G401 (cell line): Measurements from ENCODE around the gene ITPR3. TPM values are rescaled to one million over a fixed set of nuclear protein-coding genes. Genes with fewer than 3 reads are reported as not detected.
A peak's percentile ranks its signal among the peaks of the same experiment; 100 is the strongest.

Experiments
- DNase-seq: peaks from one replicate; pipeline ENCODE4 v3.0.0-alpha.2; 2015; ENCODE audit warnings: low spot score
- in situ Hi-C: cut with HindIII; loops from 2 replicates; pipeline ENCODE4 v1.10.0; 2016; ENCODE audit warnings: low sequenced_read_pairs, mixed read lengths
- total RNA-seq: library from RNA; depleted of rRNA; stranded (reverse); fragments of >200 nt; shearing (Covaris generic); gene quantifications from 2 replicates; pipeline ENCODE4 v1.2.3, GENCODE V29; 2014

Gene ITPR3
- total RNA-seq, 1 experiment from 2014 or later, result 67.9 TPM

DNA sequence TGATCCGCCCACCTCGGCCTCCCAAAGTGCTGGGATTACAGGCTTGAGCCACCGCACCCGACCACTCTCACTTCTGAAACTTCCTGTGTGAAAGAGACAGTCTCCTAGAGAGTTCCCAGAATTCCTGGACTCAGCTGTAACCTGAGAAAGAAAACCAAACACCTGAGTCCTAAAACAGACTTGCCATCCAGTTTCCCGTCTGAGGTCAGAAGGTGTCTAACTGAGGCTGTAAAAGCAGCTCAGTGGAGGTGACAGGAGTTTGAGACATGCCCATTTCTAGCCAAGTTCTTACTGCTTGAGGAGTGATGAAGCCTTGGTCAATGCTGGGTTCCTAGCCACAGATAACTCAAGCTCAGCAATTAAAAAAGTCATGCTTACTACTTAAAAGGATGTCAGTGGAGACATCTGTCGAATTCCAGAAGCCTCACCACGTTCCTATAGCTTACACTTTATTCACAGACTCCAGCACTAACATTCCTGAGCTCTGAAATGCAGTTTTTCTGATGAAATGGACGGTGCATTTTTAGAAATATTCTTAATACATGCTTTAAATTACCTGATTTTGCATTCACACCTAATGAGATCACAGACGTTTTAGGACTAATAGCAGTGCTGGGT is 84.3 kb downstream of the ITPR3 start:
- no peak for DNase-seq
- in situ Hi-C loops, result no loop called here

DNA sequence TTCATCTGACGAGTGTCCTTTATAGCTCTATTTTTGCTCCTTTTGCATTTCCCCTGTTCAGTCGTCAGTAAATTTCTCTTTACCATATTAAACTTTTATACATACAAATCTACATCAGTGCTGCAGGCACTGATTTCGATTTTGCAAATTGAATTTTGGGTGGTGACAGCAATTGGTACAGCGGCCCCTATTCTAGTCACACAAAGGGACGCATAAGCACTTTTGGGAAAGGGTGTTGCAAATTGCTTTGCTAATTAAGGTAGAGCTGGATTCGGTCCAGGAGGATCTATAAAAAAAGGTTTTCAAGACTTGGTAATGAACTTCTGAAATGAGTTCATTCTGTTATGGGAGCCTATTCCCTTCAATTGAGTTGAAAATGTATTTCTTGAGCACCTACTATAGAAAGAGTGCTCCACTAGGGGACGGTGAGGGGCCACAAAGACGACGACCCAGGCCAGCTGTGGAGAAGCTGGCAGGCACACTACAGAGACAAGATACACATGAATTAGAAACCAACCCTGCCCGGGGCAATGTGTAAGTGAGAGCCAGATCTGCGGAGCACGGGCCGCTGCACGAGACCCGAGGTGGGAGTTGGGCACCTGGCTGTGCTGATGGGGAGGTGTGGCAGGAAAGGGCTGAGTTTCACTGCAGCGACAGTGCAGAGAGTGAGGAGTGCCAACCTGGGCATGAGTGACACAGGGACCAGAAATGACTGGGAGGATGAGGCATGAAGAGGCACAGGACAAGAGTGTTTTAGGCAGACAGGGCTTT is 85.0 kb downstream of the ITPR3 start:
- DNase-seq, result no peak
- in situ Hi-C loops, result no loop called here

DNA sequence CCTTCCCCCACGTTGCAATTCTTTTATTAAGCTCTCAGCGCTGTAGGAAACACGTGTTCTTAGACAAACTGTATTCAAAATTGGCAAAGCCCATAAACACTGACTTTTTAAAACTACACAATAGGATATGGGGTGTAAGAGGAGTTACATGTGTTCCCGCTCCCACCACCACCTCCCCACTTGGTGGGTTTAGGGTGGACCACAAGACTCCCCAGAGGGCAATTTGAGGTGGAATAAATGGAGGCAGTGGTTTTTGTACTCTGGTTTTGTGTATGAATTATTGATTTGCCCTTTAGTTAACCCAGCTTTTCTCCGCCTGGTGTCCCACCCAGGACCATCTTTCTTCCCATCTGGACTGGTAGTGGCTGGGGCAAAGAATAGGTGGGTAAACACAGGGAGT is 86.6 kb downstream of the ITPR3 start:
- in situ Hi-C loops, result no loop called here
- DNase-seq, result no peak

DNA sequence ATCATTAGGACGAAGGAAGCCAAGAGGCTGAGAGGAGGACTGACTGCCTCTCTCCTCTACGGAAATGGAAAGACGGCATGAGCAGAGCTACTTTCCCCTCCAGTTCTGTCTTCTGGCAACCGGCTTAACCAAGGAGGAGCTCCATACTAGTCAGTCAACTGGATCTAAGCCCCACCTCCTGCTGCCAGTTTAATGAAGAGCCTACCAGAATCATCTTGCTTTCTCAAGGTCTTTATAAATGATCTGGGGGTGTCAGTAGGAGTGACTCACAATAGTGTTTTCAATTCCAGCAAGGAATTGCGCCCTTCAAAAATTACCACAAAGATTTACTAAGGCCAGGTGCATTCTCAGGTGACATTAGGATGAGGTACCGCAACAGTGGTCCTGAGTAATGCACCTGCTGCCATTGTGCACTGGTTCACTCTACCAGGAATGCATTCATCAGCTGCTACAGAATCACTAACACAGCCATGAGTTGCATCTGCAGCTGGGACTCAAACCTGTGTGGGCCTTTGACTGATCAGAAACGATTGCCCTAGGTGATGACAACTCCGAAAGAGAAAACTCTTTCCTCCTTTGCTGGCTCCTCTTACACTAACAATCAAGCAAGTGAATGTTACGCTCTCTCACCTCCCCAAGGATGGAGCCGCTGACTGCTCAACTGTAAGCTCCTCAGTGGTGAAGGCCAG is 87.5 kb downstream of the ITPR3 start:
- in situ Hi-C loops, result no loop called here
- no peak for DNase-seq

DNA sequence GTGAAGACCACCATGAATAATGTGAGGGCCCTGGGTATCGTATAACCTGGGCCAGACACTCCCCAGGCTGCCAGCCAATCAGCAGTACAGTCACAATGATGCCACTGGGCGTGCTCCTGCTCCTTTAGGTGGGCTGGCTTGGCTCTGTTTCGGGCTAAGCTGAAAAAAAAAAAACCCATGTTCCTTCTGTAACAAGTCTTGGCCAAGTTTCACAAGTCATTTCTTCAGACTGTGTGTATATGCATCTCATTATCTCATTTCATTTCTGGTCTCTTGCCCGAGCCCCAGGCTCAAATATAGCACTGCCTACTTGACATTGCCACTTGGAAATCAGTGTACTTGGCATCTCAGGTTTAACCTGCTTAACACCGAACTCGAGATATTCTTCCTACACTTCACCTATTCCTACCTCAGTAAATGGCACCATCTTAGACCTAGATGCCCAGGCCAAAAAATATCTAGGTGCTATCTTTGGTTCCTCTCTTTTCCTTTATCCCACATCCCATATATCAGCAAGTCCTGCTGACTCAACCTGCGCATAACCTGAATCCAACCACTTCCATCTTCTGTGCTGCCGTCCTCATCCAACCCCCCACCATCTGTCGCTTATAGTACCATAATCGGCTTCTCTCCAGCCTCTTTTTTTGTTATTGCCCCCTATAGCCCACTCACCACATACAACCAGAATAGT is 88.6 kb downstream of the ITPR3 start:
- in situ Hi-C loops, result no loop called here
- peak; percentile 14 for DNase-seq

DNA sequence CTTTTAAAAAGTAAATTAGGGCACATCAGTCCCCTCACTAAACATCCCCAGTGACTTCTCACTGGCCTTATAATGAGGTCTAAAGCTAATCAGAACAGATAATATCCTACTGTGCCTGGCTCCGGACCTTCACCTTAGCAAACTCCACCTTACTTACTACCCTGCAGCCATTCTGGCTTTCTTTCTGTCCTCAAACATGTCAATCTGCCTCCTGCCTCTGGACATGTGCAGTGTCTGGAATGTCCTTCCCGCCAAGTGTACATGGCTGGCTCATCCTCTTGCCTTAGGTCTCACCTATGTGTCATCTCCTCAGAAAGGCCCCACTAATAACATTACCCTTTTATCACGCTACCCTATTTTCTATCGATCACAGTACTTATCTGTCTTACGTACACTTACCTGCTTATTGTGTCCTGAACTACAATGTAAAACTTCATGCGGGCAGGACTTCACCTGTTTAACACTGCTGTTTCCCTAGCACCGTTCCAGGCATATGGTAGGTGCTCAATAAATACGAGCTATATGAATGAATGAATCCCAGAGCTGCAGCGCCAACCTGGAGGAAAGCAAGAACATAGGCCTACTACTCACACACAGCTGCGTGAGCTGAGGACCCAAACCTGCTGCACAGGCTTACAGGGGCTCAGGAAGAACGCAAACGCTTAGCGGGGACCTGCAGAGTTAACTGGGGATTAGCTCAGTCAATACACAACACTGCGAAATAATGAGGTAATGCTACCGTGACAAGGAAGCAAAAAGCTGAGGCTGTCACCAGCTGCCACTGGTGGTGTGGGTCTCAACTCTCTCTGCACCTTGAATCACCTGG is 89.4 kb downstream of the ITPR3 start:
- in situ Hi-C loops, result no loop called here
- no peak for DNase-seq

DNA sequence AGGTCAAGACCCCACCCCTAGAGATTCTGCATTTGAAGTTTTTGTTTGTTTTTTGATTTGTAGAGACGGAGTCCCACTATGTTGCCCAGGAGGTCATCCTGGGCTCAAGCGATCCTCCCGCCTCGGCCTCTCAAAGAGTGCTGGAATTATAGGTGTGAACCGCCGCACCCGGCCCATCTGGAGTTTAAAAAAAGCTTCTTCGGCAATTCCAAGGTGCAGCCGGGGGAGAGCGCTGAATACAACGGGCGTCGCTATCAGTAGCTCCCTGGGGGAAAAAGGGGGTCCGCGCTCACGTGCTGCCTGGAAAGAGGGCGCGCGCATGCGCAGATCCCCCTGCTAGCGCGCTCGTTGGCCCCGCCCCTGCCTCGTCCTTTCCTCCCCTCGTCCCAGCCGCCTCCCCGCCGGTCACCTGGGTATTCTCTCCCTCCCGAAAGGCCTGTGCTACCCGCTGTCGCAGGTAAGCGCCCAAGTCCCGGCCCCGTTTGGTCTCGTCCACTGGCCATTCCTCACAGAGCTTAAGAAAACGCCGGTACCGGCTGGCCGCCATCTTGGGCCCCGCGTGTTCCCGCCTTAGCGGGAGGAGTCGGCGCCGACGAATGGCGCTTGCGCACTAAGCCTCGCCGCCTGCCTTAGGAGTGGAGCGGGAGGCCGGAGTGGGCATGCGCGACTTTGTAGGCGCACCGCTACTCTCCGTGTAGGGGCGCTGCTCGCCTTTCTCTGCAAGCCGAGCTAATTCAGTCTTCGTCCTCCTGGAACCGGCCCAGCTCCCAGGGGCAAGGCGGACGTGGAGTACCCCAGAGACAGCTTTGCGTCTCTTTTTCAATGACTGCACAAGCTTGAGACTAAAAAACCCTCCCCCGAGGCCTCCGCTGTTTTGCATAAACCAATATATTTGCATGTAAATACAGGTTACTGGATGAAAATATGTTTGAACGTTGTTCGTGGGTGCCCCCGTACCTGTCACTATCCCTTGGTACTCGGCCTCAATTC is 90.3 kb downstream of the ITPR3 start, which contains the start of gene UQCC2:
Gene UQCC2 (minus strand): TSS at position 561 of the 990 bp plus-strand sequence. CDS start 14 bp downstream, at position 547.
- in situ Hi-C loops, result no loop called here

DNA sequence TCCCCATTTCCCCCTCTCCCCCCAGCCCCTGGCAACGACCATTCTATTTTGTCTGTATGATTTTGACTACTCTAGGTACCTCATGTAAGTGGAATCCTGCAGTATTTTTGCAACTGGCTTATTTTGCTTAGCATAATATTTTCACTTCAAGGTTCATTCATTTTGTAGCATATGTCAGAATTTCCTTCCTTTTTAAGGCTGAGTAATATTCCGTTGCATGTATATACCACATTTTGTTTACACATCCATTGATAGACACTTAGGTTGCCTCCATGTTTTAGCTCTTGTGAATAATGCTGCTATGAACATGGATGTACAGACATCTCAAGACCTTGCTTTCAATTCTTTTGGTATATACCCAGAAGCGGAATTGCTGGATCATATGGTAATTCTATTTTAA is 91.8 kb downstream of the ITPR3 start:
- in situ Hi-C loops, result no loop called here
- no peak for DNase-seq

More for the DNA sequence above, 90.3 kb downstream of the ITPR3 start, which contains the start of gene UQCC2:
- DNase-seq, result peak; percentile 96

DNA sequence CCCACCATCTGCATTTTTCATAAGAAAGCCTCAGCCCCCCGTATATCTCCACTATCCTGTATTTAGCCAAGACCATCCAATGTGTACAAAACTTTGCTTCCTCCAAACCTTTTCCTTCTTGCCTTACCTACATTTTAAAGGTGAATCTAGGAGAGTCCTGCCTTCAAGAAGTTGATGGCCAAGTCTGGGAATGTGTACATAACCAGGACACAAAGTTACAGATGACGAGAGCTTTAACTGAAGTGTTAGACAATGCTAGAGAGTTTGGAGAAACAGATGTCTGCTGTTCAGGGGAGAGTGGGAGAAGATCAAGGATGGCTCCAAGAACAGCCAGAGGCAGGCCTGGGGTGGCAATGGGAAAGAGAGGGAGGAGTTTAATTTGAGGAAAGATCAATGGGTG is 92.7 kb downstream of the ITPR3 start:
- in situ Hi-C loops, result no loop called here

DNA sequence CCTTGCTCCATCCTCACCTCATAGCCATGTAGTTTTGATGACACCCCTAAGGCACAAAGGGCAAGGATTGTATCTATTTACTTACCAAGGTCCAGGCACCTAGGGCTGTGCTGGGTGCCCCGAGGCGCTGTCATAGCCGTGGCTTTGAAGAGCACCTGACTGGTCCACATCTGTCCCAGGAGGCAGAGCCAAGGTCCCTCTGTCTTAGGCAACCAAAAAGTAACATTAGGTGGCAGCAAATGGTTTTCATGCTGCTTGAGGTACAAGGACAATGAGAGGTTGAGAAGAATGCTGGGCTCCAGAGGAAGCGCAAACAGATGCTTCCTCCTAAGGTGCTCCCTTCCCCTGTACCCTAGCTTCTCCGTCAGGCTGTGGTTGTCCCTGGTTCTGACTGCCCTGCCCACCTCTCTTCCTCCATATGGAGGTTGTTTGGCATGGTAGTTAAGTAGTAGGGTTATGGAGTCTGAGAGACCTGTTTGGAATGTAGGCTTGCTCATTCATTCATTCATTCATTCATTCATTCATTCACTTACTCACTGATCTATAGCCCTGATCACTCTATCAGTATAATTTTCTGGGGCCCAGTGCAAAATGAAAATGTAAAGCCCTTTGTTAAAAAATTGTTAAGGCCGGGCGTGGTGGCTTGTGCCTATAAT is 93.4 kb downstream of the ITPR3 start:
- in situ Hi-C loops, result no loop called here

More for the DNA sequence above, 92.7 kb downstream of the ITPR3 start:
- no peak for DNase-seq

DNA sequence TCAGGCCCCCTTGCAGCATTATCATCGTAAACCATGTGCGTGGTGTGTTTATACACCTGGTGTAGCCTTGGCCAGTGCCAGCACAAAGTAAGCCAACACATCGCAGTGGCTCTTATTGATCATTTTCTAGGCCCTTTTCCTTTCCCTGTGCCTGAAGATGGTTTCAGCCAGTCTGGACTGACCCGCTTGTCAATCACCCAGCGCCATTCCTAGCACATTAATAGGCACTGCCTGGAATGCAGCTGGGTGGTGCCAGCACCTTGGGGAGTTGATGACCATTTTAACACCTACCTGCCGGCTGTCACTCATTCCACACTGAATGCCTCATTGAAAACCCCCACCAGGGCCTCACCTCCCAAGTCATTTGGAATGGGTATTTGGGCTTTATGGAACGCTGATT is 95.3 kb downstream of the ITPR3 start:
- in situ Hi-C loops, result no loop called here
- DNase-seq, result no peak

More for the DNA sequence above, 93.4 kb downstream of the ITPR3 start:
- DNase-seq, result no peak

DNA sequence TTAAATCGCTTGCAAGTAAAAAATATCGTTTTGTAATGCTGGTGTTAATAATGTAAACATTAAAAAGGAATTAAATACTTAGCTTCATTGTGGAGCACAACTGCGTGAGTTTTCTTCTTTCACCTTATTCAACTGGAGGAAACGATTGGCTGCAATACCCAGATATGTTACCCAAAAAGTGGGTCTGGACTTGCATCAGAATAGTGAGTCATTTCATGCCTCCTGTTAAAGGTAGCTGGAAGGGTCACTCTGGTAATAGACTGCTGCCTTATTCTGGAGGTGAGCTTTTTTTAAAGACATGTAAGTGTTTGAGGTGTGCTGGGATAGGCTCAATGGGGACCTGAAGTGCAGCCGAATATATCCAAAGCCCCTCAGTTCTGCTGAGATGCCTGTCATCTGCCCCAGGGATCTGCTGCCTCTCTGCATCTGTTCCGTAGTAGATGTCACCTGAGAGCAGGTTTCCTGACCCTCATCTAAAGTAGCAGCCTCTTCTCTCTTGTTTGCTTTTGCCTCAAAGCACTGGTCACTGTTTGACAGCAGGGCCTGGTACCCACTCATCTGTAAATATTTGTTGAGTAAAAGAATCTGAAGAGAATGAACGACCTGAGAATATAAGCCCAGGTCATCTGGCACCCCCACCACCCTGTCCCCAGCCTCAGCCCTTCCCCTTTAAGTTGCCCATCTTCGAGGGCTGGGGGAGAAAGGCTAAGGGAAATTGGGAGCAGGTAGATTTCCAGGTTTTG is 95.9 kb downstream of the ITPR3 start:
- in situ Hi-C loops, result no loop called here
- no peak for DNase-seq

DNA sequence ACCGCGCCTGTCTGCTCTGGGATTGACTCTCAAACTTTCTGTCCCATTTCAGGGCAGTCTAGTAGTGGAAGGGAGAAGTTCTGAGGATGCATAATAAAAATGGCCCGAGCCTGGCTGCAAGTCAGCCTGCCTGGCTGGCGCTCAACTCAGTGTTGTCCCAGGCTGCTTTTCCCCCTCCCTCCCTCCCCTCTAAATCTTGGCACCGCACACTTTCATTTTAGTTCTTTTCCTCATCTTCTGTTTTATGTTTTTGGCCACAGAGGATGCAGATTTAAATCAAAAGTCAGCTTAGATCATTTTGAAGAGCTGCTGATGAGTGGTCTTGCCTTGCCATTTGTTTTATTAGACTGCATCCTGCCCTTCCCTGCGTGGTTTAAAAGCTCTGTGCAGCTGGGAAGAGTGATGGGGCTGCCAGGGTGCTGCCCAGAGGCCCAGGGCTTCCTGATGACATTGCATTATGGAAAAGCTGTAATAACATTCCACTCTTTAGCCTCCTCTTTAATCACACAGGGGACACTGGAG is 96.9 kb downstream of the ITPR3 start:
- in situ Hi-C loops, result no loop called here
- no peak for DNase-seq

DNA sequence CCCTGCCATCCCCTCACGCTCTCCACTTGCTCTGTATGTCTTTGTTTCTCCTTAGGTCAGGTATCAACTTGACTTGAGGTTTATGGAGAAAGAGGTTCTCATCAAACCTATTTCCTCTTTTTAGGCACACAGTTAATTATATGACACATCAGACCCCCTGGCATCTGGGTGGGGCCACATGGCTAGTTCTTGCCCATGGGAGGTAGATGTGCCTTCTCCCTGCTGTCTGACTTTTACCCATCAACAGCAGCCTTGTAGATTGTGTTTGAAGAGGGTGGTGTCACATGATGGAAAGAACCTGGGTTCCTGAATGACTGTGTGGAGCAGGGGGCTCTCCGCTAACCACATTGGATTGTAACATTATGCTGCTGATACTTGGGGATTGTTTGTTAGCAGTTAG is 97.6 kb downstream of the ITPR3 start:
- in situ Hi-C loops, result no loop called here

DNA sequence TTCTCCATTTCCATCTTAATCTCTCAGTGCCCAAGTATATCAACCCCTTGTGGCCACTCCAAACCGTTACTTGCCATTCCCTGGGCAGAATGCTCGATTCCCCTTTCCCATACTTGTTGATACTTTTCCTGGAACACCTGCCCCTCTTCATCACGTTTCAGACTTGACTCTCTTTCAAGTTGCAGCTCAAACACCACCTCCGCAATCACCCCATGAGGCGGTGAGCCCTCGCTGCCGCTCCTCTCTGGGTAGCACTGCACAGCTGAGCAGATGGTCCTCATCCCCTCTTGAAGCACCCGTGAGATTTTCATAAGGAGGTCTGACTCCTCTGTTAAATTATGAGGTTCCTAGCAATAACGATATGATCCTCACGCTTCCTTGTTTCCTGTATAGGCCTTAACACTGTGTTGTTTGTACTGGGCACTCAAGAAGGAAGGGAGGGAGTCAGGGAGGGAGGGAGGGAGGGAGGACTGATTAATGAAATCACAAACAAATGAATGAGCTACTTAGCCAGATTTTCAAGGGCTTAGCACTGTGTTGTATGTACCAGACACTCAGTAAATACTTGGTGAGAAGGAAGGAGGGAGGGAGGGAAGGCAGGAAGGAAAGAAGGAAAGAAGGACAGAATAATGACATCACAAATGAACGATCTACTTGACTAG is 98.3 kb downstream of the ITPR3 start:
- in situ Hi-C loops, result no loop called here
- no peak for DNase-seq

More for the DNA sequence above, 97.6 kb downstream of the ITPR3 start:
- DNase-seq, result no peak

DNA sequence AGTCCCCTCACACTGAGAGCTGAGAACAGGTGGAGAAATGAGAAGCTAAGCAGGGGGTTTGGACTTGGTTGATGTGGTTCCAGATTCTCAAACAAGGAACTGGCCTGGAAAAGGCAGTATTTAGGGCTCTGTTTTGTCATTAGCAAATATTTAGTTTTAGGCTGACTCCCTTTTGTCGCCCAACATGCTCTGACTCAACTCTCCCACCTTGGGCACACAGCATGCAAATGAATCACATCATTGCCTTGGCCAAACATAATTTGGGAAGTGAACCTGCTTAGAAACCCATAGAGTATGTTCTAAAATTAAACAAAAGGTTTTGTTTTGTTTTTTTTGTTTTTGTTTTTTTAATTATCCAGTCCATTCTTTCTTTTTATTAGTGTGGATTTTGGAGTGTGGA is 99.9 kb downstream of the ITPR3 start:
- no peak for DNase-seq
- in situ Hi-C loops, result no loop called here
